GM12864 (cell line): ENCODE results near the gene FAM131B.

Source experiments
- DNase-seq: peaks from one replicate; pipeline ENCODE4 v3.0.0-alpha.2; 2011; ENCODE audit warnings: low read depth
- H3K4me3 ChIP-seq: 2 replicates; pipeline ENCODE4 v1.5.1; 2011; ENCODE audit warnings: mild to moderate bottlenecking, low read depth, low read length, control low read depth
- CTCF ChIP-seq: IDR thresholded peaks from 2 replicates; pipeline ENCODE4 v1.5.1; 2011; ENCODE audit warnings: low read depth, mild to moderate bottlenecking, moderate library complexity, low read length, control low read depth, inconsistent platforms; ENCODE audit errors: missing control alignments

Gene FAM131B

DNA sequence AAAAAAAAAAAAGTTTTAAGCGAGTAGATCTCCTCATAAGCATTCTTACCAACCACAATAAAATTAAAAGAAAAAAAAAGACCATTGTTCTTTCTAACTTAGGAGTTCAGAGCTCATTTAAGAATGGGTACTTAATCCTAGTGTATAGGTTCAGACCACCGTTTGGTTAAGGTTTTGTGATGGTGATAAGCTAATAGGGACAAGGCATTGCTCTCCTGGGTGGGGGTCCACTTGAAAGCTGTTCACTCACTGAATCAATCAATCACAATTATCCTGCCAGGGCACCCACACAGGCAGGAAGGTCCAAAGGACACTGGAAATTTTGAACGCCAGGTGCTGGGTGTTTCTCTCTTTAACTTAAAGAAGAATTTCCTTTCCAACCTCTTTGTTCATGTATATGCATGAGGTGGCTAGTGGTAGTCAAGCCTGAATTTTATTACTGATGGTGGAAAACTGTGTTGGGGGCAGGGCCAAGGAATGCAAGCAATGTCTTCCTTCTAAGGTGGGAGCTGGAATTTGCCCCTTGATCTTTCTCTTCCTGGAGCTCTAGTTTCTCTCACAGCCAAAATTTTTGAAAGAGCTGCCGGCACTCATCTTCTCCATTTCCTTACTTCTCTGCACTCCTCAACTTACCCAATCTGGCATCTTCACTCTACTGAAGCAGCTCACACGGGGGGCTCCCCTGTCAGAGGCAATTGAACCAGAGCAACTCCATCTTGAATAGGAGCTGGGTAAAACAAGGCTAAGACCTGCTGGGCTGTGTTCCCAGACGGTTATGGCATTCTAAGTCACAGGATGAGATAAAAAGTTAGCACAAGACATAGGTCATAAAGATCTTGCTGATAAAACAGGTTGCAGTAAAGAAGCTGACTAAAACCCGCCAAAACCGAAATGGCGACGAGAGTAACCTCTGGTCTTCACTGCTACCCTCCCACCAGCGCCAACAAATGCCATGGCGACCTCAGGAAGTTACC is 7.5 kb upstream of the FAM131B start:
- TF ChIP-seq CTCF = no peak
- DNase-seq = no peak
- H3K4me3 ChIP-seq = no peak overlapping the region

DNA sequence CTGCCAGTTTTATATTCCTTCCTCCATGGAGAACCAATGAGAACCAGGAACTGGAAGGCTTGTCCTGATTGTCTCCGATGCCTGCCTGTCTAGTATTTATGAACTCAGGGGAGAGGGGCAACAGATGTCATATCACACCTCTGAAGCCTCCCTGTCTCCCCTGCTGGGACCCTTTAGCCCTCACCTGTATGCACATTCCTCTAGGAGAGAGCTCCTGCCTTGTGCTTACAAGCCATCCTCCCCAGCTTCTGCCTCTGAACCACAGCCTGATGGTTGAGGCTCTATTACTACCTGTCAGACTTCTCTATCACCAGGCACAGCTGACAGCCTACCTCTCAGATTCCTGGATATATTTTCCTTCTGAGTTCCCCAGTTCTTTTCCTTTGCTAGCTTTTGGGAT is 5.9 kb upstream of the FAM131B start:
- TF ChIP-seq CTCF = no peak
- DNase-seq = no peak
- no peak overlapping the region for H3K4me3 ChIP-seq

DNA sequence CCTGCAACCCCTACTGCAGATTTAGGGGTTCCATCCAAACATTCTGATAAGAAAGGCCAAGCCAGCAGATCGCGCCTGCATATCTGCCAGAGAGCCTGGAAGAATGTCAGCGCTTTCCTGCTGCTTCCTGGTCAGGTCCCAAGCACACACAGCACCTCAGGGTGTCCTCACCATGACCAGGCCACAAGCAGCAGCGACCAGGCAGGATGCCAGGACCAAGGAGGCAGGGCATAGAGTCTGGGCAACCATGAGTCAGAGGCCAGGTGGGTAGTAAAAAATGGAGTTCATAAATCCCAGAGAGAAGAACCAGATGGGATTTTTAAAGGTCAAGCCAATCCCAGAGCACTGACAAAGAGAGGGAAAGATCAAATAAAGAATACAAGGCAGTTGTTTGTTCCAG is 5.5 kb upstream of the FAM131B start:
- TF ChIP-seq CTCF = no peak
- no peak overlapping the region for H3K4me3 ChIP-seq
- no peak for DNase-seq

- TF ChIP-seq CTCF = no peak
- H3K4me3 ChIP-seq = no peak overlapping the region
- no peak for DNase-seq
Measured at GRCh38 chr7:143363016-143363937, 764 bp upstream of the FAM131B start.

GRCh38 chr7:143361552-143362130 is 872 bp downstream of the FAM131B start:
- DNase-seq = no peak
- no peak overlapping the region for H3K4me3 ChIP-seq
- no peak for TF ChIP-seq CTCF

GRCh38 chr7:143360788-143361551 is 1.5 kb downstream of the FAM131B start:
- no peak for TF ChIP-seq CTCF
- no peak for DNase-seq
- H3K4me3 ChIP-seq = no peak overlapping the region
